Lung (tissue), 12 donors: Measurements from ENCODE around the gene BANF2. TPM values are rescaled to one million over a fixed set of nuclear protein-coding genes. Genes with fewer than 3 reads are reported as not detected.

Experiments
- ATAC-seq: fragments of 200-7000 bp; cut with Tn5 transposase; one replicate; pipeline ENCODE4 v1.9.1; 2020; ENCODE audit warnings: moderate number of reproducible peaks; ENCODE audit not compliant: insufficient read depth, low FRiP score
- DNase-seq, 3 donors: peaks; one replicate each; pipeline ENCODE4 v3.0.0-alpha.2; 2013 to 2017
- H3K27ac ChIP-seq, 2 donors: one replicate each; pipeline ENCODE4 v1.5.1; 2013; ENCODE audit warnings: mild to moderate bottlenecking in 2 of 2, moderate library complexity in 2 of 2, control low read depth in 1 of 2, inconsistent platforms in 1 of 2, low read depth in 1 of 2, low read length in 1 of 2
- H3K27me3 ChIP-seq, 3 donors: one replicate each; pipeline ENCODE4 v1.5.1; 2013; ENCODE audit warnings: low read length in 2 of 3; ENCODE audit not compliant: control insufficient read depth in 3 of 3, insufficient read depth in 3 of 3
- H3K36me3 ChIP-seq, 4 donors: one replicate each; pipeline ENCODE4 v1.5.1; 2013; ENCODE audit warnings: low read length in 4 of 4, mild to moderate bottlenecking in 1 of 4, moderate library complexity in 1 of 4; ENCODE audit not compliant: control insufficient read depth in 4 of 4, insufficient read depth in 4 of 4
- H3K4me1 ChIP-seq, 5 donors: one replicate each; pipeline ENCODE4 v1.5.1; 2013; ENCODE audit warnings: low read length in 5 of 5, mild to moderate bottlenecking in 2 of 5, moderate library complexity in 1 of 5; ENCODE audit not compliant: control insufficient read depth in 5 of 5, insufficient read depth in 5 of 5
- H3K4me3 ChIP-seq: one replicate; pipeline ENCODE4 v1.5.1; 2013; ENCODE audit warnings: mild to moderate bottlenecking, control low read depth, moderate library complexity
- H3K9ac ChIP-seq, 2 donors: one replicate each; pipeline ENCODE4 v1.5.1; 2013; ENCODE audit warnings: low read length in 2 of 2, control low read depth in 1 of 2; ENCODE audit not compliant: insufficient read depth in 1 of 2
- H3K9me3 ChIP-seq, 4 donors: one replicate each; pipeline ENCODE4 v1.5.1; 2013; ENCODE audit warnings: low read length in 3 of 4, mild to moderate bottlenecking in 1 of 4, moderate library complexity in 1 of 4; ENCODE audit not compliant: control insufficient read depth in 4 of 4, insufficient read depth in 3 of 4
- CTCF ChIP-seq: IDR thresholded peaks from 2 replicates; pipeline ENCODE4 v1.5.1; 2012; ENCODE audit warnings: mild to moderate bottlenecking; ENCODE audit errors: control extremely low read depth, extremely low read depth
- WGBS, 2 donors: extraction: QIAGEN DNeasy Blood & Tissue Kit; methylation state at CpG; one replicate each; pipeline ENCODE4 v1.1.7; 2013; 5-methylcytosine and 5-hydroxymethylcytosine counted together
- polyA plus RNA-seq, 2 donors: library from polyadenylated mRNA; stranded (reverse); fragments of 200-250 nt; gene quantifications; one replicate each; pipeline ENCODE4 v1.2.1, GENCODE V29; 2013
- total RNA-seq, 2 donors: library from RNA; depleted of rRNA in 1 of 2; stranded (reverse); fragments of >200 nt in 1 of 2; gene quantifications; one replicate each; pipeline ENCODE4 v1.2.1, GENCODE V29; 2014 to 2021
- donor health status: control.
- donor health status: control.
- donor health status: Bipolar disorder and iron deficiency.
- donor health status: healthy.
- donor health status: DM: yes; HTN: yes; CAD: no.

BANF2 gene
- total and polyA plus RNA-seq, 4 donors, result not detected

- no peak overlapping the region for H3K4me3 ChIP-seq
- H3K9ac ChIP-seq, result no peak overlapping the region
- no peaks in the 10 kb centered on the region for H3K27me3 ChIP-seq
- no peaks in the 10 kb centered on the region for H3K36me3 ChIP-seq
- no peak for TF ChIP-seq CTCF
- WGBS, 2 donors, result 54 to 67% methylated on average over 6 of the region's 6 CpGs
- no peak for ATAC-seq
- no peak overlapping the region for H3K27ac ChIP-seq
- no peaks in the 10 kb centered on the region for H3K9me3 ChIP-seq
- H3K4me1 ChIP-seq, result peaks cover 0 to 5% (median 0%) of the 10 kb centered on the region in 5 donors
- no peak for DNase-seq
These were observed 22.2 kb downstream of the BANF2 start for GRCh38 chr20:17721802-17722486.

GRCh38 chr20:17722493-17723300 lies 22.9 kb downstream of the BANF2 start:
- no peaks in the 10 kb centered on the region for H3K36me3 ChIP-seq
- TF ChIP-seq CTCF, result no peak
- peaks cover 0 to 5% (median 0%) of the 10 kb centered on the region in 5 donors for H3K4me1 ChIP-seq
- H3K4me3 ChIP-seq, result no peak overlapping the region
- H3K9me3 ChIP-seq, result no peaks in the 10 kb centered on the region
- no peaks in the 10 kb centered on the region for H3K27me3 ChIP-seq
- 88 to 89% methylated on average over 14 of the region's 14 CpGs for WGBS, 2 donors
- no peak overlapping the region for H3K27ac ChIP-seq
- no peak for ATAC-seq
- no peak for DNase-seq
- H3K9ac ChIP-seq, result no peak overlapping the region

DNA sequence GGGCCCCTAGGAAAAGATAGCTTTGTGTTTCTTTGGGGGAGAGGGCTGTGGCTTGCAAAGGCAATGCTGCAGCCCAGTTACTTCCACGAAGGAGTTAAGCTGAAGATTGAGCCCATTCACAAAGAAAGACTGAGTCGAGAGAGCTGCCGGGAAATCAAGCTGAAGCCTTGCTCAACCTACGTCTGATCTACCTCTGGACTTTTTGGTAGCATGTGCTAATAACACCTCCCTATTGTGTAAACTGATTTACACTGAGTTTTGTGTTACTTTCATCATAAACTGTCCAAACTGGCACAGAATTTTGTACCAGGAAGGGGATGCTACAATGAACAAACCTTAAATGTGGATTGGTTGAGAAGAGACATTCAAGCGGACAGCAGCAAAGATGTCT lies 23.5 kb downstream of the BANF2 start:
- H3K27ac ChIP-seq, result no peak overlapping the region
- H3K9ac ChIP-seq, result no peak overlapping the region
- no peaks in the 10 kb centered on the region for H3K9me3 ChIP-seq
- TF ChIP-seq CTCF, result no peak
- peaks cover 0 to 5% (median 0%) of the 10 kb centered on the region in 5 donors for H3K4me1 ChIP-seq
- ATAC-seq (no peak), DNase-seq (no peak)
- no peaks in the 10 kb centered on the region for H3K27me3 ChIP-seq
- H3K36me3 ChIP-seq, result no peaks in the 10 kb centered on the region
- no peak overlapping the region for H3K4me3 ChIP-seq
- 90% methylated on average over 5 of the region's 5 CpGs for WGBS, 2 donors
